ENCODE data around the gene TOR4A.
"Not testable (repeated sequence)": the region's sequence is repeated elsewhere in the genome, so short reads cannot be mapped to it uniquely, and the experiment has no call there.

Gene TOR4A

DNA sequence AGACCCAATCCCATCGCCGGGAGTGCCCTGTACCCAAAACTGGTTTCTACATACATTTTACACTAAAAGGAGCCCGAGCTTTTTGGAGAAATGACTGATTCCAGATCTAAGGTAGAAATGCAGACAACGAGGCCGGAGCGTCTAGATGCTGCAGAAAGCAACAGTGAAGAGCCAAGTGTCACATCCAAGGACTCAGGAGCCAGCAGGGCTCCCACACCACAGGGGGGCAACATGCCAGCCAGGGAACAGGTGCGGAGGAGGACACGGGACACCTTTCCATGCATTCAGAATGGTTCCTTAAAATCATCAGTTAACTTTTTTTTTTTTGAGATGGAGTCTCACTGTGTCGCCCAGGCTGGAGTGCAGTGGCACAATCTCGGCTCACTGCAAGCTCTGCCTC, 47.6 kb downstream of the TOR4A start:
- TF ChIP-seq, protein P1, sequence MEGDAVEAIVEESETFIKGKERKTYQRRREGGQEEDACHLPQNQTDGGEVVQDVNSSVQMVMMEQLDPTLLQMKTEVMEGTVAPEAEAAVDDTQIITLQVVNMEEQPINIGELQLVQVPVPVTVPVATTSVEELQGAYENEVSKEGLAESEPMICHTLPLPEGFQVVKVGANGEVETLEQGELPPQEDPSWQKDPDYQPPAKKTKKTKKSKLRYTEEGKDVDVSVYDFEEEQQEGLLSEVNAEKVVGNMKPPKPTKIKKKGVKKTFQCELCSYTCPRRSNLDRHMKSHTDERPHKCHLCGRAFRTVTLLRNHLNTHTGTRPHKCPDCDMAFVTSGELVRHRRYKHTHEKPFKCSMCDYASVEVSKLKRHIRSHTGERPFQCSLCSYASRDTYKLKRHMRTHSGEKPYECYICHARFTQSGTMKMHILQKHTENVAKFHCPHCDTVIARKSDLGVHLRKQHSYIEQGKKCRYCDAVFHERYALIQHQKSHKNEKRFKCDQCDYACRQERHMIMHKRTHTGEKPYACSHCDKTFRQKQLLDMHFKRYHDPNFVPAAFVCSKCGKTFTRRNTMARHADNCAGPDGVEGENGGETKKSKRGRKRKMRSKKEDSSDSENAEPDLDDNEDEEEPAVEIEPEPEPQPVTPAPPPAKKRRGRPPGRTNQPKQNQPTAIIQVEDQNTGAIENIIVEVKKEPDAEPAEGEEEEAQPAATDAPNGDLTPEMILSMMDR (conservative IDR thresholded peaks at IDR 0.05): no peak
- no peak overlapping the region for H3K27ac ChIP-seq

DNA sequence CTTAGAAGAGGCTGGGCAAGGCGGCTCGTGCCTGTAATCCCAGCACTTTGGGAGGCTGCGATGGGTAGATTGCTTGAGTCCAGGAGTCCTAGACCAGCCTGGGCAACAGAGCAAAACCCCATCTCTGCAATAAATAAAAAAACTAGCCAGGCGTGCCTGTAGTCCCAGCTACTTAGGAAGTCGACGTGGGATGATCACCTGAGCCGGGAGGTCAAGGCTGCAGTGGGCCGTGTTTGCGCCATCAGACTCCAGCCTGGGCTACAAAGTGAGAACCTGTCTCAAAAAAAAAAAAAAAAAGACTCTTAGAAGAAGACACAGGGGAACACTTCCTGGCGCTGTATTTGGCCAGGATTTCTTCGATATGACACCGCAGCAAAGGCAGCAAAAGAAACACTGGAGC, 48.3 kb downstream of the TOR4A start:
- H3K27ac ChIP-seq: no peak overlapping the region
- TF ChIP-seq, protein P1 (conservative IDR thresholded peaks at IDR 0.05): no peak

DNA sequence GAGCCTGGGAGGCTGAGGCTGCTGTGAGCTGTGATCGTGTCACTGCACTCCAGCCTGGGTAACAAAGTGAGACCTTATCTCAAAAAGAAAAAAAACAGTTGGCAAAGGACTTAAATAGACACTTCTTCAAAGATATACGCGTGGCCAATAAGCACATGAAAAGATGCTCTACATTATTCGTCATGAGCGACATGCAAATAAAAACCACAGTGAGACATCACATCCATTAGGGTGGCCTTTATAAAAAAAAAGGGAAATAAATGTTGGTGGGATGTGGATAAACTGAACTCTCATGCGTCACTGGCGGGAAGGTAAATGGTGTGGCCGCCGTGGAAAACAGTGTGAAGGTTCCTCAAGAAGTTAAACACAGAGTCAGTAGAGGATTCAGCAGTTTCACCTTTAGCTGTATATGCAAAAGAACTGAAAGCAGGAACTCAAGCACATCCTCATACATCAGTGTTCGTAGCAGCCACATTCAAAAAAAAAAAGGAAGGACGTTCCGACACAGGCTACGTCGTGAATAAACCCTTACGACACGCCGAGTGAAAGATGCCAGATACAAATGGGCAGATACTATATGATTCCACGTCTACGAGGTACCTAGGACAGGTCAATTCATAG, 49.0 kb downstream of the TOR4A start:
- no peak overlapping the region for H3K27ac ChIP-seq
- TF ChIP-seq, protein P1 (conservative IDR thresholded peaks at IDR 0.05): no peak

DNA sequence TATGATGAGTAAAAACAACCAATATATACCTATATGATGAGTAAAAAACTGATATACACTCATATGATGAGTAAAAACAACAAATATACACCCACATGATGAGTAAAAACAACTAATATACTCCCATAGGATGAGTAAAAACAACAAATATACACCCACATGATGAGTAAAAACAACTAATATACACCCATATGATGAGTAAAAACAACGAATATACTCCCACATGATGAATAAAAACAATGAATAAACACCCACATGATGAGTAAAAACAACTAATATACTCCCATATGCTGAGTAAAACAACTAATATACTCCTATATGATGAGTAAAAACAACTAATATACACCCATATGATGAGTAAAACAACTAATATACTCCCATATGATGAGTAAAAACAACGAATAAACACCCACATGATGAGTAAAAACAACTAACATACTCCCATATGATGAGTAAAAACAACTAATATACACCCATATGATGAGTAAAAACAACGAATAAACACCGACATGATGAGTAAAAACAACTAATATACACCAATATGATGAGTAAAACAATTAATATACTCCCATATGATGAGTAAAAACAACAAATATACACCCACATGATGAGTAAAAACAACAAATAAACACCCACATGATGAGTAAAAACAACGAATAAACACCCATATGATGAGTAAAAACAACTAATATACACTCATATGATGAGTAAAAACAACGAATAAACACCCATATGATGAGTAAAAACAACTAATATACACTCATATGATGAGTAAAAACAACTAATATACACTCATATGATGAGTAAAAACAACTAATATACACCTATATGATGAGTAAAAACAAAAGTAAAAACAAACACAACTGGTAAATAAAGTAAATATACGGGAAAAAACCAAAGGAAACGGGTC, 50.4 kb downstream of the TOR4A start:
- H3K27ac ChIP-seq: not testable (repeated sequence)

DNA sequence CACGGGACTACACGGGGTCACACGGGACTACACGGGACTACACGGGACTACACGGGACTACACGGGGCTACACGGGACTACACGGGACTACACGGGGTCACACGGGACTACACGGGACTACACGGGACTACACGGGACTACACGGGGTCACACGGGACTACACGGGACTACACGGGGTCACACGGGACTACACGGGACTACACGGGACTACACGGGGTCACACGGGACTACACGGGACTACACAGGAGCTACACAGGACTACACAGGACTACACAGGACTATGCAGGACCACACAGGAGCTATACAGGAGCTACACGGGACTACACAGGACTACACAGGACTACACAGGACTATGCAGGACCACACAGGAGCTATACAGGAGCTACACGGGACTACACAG, 52.1 kb downstream of the TOR4A start:
- H3K27ac ChIP-seq: not testable (repeated sequence)

DNA sequence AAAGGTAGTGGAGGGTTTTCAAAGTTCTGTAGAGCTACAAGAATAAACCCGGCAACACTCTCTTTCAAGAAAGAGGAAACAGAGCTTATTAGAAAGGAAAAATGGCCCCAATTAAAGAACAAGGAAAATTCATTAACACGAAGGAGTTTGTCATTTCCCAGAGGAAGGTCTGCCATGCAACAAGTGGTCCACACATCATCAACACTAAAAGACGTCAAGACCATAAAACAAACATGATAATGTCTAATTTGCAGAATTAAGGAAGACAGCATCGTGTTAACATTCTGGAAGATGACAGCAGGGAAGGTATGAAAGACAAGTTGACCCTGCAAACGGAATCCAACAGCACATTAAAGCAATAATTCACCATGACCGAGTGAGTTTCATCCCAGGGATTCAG, 53.2 kb downstream of the TOR4A start:
- TF ChIP-seq, protein P1 (conservative IDR thresholded peaks at IDR 0.05): no peak
- H3K27ac ChIP-seq: no peak overlapping the region

DNA sequence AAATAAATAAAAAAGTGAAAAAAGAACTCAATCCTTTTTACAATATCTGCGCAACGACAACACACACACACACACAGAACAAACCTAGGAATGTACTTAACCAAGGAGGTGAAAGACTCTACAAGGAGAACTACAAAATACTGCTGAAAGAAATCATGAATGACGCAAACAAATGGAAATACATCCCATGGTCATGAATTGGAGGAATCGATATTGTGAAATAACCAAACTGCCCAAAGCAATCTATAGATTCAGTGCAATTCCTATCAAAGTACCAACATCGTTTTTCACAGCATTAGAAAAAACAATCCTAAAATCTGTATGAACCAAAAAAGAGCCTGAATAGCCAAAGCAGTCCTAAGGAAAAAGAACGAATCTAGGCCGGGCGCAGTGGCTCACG, 54.4 kb downstream of the TOR4A start:
- no peak overlapping the region for H3K27ac ChIP-seq
- TF ChIP-seq, protein P1 (conservative IDR thresholded peaks at IDR 0.05): no peak
